ENCODE measurements around the gene KIF5C.
A peak's percentile ranks its signal among the peaks of the same experiment; 100 is the strongest.

The KIF5C gene

DNA sequence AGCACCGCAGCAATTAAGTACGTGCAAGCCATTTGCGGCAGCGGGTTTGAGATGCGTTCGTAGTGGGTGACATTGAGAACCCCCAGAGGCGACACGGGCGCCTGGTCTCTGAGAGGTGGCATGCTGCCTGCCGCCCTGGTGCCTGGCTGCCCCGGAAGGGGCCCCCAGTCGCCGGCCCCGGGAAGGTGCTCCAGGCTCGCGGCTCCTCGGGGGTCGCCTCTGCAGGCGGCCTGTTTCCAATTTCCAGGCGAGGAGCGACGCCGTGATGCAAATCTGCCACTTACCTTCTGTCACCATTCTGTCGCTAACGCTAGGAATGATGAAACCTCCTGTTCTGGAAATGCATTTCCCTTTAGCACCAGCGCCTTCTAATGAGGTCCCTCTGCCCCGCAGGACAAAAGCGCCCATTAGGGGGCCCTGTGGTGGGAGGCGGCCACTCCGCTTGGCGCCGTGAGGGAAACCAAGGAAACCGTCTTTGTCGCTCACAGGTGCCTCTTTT, 13.0 kb downstream of the KIF5C start:
- peak; percentile 10 to 13 for DNase-seq

DNA sequence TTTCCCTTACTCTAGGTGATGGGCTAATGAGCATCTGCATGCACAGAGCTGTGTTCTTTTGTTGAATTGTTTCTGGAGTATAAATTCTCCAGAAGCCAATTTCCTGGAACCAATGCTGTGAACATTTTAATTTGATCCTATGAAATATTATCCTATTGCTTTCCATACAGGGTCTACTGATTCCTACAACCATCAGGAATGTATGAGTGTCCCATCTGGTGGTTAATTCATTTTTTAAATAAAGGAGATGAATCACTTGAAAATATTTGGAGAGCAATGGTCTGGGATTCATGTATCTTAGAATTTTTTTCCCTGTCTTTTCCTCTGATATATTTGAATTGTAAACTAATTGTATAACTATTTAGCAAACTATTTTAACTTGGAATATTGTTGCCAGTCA, 14.0 kb downstream of the KIF5C start:
- DNase-seq, result no peak

DNA sequence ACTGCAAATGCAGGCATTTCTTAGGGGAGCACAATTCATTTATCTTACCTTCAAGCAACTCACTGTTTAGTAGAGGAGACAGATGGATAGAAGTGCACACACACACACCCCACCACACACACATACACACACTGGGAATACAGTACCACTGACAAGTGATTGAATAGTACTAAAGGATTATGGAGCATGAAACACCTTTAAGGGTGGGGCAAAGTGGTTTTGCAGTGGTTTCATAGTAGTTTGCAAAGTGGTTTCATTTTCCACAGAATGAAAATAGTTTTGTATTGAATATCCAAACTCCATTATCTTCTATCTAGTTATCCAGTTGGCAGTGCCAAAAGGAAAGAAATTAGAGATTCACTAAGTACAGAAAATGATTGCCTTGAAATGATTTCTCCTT, 18.9 kb downstream of the KIF5C start:
- DNase-seq, result no peak

DNA sequence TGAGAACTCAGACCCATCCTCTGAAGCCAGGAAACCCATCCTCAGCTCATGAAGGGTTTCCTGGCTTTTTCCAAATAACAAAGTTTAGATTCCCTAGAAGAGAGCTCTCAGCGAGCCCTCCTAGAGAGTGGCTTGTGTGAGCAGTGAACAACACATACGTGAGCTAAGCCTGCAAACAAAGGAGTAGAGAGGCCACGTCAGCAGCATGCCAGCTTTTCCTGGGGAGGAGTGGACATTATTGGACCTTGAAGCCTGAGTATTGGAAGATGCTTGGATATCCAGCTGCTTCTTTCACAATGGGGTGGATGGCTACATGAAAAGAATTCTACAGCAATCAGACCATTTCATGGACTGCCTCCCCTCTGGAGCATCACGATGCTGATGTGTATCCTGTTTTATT, 21.1 kb downstream of the KIF5C start:
- no peak for DNase-seq

DNA sequence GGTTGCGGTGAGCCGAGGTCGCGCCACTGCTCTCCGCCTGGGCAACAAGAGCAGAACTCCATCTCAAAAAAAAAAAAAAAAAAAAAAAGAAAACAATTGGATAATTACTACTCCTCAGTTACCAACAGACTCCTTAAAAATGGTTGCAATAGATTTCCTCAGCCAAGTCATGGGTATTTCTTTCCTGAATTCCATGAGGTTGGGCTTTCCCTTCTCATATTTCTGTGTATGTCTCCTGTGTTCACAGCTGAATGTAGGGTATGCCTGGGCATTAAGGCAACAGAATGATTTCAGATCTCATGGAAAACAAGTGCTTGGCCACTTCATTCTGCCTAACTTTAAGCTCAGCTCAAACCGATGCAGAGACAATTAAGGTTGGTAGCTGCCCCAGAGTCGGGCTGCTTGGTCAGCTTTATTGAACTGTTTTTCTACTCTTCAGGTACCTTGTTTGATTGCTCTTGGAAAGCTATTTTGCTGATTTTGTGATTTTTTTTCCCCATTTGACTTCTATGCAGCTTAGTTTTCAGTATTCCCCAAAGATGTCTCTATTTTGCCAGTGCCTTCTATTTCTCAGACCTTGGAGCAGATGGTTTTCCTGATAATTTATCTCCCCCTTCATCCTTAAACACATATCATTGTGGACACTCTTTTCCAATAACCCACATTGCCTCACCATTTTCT, 24.8 kb downstream of the KIF5C start:
- no peak for DNase-seq

DNA sequence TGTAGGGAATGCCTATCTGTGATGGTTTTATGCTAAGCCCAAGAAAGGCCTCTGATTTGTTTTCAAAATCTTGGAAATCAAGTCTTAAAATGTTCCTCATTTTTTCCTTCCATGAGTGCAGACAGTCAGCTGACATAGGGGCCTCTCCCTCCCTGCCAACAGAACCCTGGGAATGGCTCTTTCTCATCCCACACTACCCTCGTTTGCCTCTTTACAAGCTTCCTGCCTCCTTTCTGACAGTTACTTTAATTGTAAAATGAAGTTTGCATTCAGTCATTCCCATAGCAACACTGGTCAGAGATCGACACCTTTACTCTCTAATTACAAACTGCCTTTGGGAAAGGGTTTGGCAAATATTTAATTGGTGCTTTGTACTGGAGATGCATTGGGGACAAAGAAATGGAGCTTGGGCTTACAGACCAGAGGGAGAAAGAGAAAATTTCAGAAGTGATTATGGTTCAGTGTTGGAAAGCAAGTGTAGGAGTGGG, 25.4 kb downstream of the KIF5C start:
- no peak for DNase-seq

DNA sequence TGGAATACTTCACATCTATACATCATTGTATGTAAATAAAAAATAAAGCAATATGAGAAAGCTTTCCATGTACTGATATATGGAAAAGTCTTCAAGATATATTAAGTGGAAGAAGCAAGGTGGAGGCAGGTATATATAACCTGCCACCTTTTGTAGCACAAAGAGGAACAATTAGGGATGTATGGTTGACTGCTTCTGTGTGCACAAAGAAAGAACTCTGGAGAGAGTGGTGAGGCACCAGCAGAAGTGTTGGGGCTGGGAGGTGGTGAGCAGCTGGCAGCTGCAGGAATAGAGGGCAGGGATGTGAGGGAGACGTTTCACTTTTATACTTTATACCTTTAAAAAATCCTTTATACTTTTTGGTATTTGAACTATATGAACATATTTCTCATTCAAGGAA, 26.1 kb downstream of the KIF5C start:
- DNase-seq, result no peak

DNA sequence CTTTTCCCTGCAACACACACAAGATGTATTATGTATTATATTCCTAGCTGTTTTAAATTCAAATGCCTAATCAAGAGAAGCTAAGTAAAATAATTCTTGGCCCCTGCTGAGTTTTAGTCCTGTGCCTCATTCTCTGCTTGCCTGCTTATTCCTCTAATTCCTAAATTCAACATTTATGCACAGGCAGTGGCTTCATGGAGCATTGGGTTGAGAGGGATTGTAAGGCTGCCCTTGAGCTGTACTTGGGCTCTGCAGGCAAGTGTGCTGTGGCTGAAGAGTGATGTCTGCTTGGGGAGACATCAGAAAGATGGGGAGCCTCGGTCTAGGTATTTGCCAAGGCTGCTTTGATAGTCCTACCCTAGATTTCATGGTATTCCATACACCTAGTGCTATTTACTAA, 27.8 kb downstream of the KIF5C start:
- no peak for DNase-seq

DNA sequence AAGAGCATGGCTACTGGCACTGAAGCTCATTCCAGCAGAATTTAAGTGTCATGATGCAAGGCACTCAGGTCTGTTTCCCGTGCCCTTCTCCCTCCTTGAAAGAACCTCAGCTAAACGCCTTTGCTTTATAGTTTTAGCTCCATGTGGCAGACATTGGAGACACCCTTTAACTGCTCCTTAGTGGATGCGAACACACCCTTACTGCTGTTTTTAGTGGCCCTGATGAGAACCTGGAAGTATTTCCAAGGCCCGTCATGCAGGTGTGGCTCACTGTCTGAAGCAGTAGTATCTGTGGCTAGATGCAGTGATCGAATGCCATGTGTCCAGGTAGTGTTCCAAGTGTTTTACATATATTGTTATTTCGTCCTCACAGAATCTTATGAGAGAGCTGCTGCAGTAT, 28.3 kb downstream of the KIF5C start:
- no peak for DNase-seq

DNA sequence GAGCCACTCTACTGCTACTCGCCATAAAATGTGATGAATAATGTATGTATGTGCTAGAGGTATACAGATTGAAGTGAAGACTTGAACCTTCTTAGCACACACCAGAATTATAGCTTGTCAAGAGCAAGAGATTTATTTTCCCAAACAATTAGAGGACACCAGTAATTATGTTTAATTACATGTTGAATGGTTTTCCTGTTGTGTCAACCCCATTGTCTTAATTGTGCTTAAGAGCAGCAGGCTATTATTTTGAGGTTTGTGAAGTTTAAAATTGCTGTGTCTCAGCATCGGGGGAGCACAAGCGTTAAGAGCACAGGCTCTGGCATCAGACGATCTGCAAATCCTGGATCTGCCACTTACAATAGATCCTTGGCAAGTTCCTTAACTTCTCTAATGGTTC, 29.0 kb downstream of the KIF5C start:
- DNase-seq, result no peak

DNA sequence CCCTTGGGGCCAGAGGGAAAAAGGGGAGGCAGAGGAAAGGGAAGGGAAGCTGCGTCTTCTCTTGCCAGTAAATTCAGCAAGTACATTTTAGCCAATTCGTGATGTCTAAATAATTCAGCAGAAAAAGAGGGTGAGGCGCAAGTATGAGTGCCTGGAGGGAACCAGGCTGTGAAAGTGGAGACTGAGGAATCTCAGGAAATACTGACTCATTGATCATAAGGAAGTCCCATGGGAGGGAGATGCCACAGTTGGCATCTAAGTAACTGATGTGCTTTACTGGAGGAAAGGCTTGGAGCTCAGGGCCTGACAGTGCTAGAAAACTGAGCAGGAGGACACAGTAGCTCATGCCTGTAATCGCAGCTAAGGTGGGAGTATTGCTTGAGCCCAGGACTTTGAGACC, 31.1 kb downstream of the KIF5C start:
- no peak for DNase-seq

DNA sequence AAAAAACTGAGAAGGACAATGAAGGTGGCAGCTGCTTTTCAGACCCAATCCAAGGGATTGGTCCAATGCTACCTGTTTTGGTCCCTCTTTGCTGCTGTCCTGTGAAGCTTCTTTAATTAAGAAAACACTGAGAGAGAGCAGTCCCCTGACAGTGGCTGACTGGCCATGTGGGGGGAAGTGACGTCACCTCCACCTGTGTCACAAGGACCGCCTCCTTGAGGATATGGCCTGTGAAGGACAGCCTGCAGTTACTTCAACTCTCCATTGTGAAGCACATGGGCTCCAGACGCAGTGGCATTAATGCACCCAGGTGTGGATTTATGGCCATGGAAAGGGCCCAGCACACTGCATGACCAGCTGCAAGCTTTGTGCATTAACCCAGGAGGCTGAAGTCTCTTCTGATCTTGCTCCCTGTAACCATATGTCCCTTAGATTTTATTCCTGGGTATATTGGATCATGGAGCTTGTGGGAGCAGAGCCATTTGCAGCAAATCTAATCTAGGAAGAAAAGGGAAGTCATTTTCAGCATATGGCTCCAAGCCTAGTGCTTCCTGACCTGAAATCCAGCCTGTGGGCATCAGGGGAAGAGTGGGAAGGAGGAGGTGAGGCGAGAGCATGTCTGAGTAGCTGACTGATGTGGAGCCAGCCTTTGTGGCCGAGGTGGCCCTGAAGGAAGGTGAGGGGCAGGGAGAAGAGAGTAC, 32.2 kb downstream of the KIF5C start:
- DNase-seq, result no peak

DNA sequence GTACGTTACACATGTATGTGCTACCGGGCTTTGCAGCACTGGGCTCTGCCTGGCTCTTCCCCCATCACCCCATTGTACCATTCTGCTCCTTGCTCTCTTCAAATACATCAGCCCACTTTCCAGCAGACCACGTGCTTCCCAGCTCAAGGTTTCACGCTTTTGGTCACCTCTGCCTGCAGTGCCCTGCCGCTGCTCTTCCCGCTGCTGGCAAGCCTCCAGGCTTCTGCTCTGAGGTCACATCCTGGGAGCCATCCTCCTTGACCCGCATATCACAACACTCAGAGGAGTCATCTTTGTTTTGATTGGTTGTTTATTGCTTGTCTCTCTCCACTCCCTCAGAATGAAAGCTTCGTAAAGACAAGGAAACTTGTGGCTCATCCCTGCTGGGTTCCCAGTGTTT, 34.1 kb downstream of the KIF5C start:
- no peak for DNase-seq

DNA sequence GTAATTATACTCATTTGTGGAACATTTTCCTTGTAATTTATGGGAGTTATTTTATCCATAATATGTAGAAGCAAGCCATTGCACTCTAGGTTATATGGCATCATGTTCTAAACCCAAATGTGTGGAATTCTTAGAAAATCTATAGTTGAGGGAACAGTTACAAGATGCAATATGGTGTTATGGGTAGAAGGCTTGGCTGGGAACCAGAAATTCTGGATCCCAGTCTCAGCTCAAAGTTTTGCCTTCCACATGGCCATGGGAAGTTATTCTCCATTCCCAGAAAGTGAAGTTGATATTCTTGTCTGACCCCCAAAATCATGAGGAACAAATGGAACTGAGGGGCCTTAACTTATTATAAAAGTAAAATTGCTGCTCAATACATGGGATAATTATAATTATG, 38.0 kb downstream of the KIF5C start:
- no peak for DNase-seq

DNA sequence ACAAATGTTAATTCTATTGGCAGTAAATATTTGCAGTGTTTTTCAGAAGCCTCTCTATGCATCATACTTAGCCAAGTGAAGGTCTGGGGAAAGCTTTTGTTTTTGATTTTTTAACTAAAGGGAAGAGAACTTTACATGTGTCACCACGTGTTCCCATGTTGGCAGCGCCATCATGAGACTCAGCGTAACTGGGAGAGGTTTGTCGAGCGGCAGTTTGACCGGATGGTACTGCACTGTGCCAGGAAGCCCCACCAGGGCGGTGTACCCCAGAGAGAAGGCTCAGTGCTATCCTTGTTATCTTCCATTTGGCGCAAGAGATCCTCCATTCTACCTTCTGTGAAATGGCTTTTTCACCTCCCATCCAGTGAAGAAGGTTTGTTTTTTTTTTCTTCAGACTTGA, 38.5 kb downstream of the KIF5C start:
- DNase-seq, result no peak

DNA sequence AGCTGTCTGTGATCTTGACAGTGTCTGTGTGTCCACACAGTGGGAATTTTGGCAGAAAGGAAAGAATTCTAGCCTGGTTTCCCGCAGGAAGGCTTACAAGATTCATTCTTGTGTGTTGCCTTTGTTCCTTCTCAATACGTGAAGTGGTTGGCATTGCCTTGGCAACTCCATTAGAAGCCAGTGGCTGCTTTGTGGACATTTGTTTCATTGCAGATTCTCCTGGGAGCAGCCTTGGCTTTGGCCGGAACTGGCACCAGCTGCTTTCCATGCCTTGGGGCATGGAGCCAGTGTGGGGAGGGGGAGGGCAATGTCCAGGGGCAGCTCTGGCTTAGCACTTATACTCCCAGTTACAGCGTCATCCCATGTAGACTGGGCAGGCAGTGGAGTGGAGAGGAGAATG, 39.4 kb downstream of the KIF5C start:
- no peak for DNase-seq

DNA sequence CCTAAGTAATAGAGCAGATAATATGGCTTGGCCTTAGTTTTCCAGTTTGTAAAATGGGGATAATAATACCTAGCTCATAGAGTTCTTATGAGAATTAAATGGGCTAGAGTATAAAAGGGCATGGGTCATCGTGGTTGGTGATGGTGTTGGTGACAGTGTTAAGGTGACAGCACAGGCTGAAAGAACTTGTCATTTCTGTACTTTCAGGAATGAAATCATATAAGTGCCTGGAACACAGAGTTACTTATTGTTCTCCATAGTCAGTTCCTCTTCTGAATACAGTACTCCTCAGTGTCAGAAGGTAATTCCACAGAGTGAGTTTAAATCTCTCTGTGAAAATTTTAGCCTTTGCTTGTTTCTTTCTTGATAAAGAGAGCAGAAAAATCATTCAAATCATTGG, 42.4 kb downstream of the KIF5C start:
- peak in 1 of 2 experiments; percentile 14 for DNase-seq

DNA sequence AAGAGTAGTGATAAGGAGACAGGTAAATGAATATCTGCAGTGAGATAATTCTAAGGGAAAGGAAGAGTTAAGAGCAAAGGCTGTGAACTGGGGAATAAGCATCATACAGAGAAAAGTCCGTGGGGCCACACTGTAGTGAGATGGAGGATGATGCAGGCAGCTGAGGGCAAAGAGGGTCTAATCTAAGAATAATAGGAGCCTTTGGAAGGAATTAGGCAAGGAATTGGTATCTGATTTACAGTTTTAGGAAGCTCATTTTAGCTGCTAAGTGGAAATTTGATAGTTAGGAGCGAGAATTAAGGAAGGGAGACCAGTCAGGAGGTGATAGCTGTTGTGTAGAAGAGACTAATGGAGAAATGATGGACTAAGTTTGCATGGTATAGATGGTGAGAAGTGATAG, 43.5 kb downstream of the KIF5C start:
- no peak for DNase-seq

DNA sequence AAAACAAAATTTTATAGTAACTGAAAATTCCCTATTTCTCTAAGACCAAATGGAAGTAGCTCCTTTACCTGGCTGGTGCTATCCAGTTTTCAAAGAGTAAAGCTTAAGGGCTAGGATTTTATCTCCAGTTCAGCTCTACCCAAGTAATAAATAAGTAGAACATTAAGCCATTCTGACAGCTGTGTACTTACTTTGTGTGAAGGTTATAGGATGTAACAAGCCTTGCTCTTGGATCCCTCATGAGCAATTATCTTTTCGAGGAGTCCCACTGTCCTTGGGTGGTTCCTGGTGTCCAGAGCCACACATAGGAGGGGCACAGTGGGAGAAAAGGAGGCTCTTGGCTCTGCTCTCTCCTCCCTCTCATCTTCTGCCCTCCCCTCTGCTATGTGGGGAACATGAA, 45.5 kb downstream of the KIF5C start:
- DNase-seq, result no peak

DNA sequence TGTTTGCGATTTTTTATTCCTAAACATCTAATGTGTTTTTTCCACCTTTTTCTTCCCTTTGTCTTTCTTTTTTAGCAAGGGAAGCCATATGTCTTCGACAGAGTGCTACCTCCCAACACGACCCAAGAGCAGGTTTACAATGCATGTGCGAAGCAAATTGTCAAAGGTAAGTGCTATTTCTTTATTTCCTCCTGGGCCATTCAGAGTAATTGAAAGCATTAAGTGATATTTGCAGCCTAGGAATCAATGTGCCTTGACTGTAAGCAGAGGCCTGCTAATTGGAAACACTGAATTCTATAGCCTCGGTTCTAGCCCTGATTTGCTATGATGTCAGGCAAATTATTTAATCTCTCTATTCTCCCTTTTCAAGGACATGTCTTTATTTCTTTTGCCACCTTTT, 47.0 kb downstream of the KIF5C start:
- no peak for DNase-seq

DNA sequence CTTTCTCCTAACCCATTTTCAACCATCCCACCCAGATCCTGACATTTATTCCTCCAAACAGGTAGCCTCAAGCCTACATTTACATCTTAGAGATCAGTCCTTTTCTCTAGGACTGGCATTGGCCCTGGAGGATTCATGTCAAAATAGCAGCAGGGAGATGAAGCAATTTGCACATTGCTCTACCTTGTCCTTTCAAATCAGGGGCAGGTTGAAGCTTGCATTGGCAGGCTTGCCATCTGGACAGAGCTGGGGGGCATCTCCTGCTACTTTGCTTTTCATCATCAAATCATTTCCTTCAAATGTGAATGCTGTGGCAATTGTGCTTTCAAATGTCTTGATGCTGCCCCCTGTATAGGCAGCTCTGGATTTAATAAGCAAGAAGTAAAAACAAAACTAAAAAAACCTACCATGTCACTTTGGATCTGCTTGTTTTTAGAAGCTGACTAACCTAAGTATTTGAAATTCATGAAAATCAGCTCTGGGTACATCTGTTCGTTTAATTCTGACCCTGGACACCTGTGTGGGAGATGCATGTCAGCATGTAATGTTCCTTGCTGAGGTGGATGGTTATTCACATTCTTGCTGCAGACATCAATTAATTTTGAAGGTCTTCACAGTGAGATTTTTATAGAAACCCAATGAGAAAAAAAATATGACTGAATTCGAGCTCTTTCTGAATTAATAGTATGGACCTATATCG, 47.9 kb downstream of the KIF5C start:
- DNase-seq, result no peak

DNA sequence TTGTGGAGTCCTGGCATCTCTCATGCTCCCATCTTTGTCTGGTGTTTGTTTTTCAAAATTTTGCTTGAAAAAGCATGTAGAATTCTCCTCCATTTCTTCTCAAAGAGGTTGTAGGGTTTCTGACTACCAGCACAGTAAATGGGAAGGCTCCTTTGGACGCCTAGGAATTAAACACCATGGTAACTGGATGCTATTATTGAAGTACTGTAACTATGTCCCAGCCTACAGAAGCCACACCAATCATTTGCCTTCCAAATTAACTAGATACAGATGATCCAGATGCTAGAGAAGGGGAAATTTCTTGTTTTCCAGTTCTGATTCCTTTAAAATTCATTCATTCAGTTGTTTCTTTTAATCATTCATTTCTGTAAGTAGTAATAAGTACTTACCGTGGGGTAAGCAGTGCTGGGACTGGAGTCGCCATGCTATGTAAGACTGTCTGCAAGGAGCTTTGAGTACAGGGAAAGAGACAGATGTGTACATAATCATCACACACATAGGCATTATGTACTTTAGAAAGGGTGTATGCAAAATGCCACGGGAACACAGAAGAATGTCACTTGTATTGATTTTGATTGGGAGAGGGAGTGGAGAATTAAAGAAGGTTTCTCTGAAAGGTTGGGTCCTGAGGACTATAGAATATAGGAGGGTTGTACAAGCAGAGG, 49.6 kb downstream of the KIF5C start:
- no peak for DNase-seq

DNA sequence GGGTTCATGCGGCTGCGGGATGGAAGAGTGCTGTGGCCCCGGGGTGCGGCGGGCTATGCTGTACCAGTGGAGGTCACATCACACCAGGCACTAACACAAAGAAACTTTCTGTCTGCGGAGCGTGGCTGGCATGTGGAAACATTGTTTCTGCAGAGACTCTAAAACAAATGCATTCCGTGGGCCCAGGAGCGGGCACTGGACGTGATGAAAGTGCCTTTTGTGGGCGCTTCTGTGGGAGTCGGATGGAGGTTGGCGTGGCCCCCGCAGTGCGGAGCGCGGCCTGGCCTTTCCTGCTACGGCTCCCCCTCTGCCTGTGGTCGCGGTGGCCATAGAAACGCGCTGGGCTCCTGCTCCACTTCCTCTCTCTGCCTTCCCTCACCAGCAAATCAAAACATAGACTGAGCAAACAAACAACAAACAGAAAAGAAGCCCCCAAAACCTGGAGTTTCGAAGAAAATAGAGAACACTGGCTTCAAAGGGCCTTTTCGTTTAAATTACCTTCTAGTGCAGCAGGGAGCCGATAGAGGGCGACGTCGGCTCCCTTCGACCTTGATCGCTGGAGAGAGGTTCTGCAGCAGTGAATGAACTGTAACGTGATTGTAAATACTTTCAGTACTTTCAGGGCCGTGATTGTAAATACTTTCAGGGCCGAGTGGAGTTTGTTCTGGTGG, 51.4 kb downstream of the KIF5C start:
- DNase-seq, result peak; percentile 44 to 57
